HG02610 (cell line): ENCODE data around the gene ZNF808.
"Not testable (repeated sequence)": the region's sequence is repeated elsewhere in the genome, so short reads cannot be mapped to it uniquely, and the experiment has no call there.

ENCODE experiments used
- ATAC-seq: cut with Tn5 transposase; IDR thresholded peaks from one replicate; pipeline ENCODE4 v1.9.1; 2021; ENCODE audit warnings: mild to moderate bottlenecking, moderate library complexity; ENCODE audit not compliant: unreplicated experiment

Gene ZNF808

DNA sequence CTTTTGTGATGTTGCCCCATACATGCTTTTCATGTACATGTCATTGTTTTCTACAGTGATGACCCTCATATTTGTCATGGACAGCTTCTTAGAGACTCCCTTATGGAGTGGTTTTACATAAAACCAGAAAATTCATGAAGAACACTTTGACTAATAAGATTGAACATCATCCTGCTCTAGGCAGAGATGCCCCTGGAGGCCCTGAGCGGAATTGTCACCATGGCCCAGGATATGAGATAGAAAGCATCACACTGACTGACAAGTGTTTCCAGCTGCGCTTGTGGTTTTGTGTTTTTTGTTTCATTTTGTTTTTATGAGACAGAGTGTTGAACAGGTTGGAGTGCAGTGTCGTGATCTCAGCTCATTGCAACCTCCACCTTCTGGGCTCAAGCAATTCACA, 64.8 kb downstream of the ZNF808 start:
- no peak for ATAC-seq

DNA sequence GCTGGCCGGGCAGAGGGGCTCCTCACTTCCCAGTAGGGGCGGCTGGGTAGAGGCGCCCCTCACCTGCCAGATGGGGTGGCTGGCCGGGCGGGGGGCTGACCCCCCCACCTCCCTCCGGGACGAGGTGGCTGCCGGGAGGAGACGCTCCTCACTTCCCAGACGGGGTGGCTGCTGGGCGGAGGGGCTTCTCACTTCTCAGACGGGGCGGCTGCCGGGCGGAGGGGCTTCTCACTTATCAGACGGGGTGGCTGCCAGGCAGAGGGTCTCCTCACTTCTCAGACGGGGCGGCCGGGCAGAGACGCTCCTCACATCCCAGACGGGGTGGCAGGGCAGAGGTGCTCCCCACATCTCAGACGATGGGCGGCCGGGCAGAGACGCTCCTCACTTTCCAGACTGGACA, 66.0 kb downstream of the ZNF808 start:
- ATAC-seq: not testable (repeated sequence)

DNA sequence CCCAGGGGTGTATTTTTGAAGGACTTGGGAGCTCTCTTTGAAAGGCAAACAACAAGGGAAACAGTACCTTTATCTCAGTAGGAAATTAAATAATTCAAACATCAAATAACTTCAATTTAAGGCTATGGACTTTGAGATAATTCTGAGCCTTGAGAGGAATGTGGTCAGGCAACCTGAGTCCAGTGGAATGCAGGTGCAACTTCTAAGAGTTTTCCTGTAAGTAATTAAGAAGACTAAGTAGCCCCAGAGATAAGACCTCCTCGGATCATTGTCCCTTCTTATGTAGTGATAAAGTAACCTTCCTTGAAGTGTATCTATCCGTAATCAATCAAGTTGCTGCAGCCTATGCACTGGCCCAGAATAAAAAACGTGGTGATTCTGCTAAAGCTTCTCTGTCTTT, 71.8 kb downstream of the ZNF808 start:
- no peak for ATAC-seq

DNA sequence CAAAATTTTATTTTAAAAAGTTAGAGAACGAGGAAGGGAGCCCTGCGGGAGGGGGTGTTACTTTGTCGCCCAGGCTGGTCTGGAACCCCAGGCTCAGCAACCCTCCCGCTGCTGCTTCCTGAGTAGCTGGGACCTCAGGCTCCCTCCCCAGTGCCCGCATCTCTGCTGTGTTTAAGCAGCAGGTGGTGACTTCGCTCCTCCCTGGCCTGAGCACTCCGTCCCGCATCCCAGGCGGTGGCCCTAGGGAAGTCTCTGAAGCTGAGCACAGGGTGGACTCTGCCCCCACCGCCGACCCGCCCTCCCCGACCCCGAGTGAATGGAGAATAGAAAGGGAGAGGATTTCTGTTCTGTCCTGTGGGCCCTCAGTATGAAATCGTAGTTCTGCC, 73.2 kb downstream of the ZNF808 start:
- ATAC-seq: peak; percentile 18

DNA sequence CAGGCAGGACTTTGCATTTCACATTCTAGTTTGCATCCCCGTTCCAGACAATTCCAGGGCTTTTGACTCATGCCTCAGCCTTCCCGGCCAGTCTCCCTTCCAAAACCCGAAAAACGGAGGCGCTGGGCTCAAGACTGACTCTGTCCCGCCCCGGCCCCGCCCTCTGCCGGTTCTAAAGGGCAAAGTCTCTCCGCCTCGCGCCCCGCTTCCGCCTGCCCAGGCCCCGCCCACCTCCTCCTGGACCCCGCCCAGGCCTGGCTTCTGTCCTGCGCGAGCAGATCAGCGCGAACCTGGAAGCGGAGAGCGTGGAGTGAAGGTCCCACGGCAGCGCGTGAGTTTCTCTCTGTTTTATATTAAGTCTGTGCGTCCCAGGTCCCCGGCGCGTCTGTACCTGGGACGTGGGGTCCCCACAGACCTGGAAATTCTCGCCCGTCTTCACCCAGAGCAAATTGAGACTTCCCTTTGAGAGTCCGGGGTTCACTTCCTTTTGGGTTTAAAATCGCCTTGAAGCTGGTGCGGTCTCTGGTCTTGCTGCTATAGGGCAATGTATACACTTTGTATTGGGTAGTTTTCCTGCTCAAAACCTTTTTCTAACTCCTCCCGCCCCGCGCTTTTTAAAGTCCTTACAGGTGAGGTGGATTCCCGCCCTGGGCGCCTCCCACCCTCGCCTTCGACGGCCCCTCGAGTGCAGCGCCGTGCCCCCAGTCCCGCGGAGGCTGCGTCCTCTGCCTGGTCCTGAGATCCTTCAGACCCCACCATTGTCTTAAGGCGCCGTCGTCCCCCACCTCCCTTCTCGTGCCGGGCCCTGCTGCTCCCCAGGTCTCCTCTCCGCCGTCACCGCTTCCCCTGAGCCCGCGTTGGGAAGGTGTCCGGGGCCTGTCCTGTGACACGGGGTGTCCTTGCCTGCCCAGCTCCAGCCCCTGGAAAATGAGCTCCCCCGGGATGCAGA, 73.8 kb downstream of the ZNF808 start:
- peak; percentile 95 for ATAC-seq

DNA sequence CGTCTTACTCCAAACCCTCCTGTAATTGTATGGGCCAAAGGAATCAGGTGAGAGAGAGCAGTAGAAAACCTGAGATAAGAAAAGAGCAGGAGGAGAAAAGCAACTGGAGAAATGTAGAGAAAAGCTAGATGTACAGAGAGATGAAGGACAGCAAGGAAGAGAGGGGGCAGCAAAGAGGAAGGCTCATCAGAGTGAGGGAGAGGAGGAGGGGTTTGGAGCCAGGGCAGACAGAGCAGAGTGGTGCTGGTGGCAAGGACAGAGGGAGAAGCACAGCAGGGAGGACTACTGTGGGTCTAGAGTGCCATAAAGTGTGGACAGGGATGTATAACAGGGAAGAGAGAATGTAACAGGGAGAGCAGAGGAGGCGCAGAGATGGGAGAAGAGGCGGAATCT, 74.5 kb downstream of the ZNF808 start:
- ATAC-seq: not testable (repeated sequence)

DNA sequence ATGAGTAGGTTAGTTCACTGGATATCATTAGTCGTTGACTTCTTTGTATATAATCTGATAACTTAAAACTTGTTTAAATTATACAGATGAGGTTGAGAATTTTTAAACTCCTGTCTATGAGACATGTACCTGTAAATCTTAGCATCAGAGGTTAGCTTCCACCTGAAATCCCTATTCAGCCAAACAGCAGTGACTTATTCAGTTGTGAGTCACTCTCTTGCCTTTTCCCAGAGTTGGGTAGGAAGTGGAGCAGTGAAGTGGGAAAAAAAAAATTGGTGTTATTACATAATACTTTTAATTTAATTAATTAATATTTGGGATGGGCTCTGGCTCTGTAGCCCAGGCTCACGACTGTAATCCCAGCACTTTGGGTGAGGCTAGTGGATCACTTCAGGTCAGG, 75.5 kb downstream of the ZNF808 start:
- no peak for ATAC-seq

DNA sequence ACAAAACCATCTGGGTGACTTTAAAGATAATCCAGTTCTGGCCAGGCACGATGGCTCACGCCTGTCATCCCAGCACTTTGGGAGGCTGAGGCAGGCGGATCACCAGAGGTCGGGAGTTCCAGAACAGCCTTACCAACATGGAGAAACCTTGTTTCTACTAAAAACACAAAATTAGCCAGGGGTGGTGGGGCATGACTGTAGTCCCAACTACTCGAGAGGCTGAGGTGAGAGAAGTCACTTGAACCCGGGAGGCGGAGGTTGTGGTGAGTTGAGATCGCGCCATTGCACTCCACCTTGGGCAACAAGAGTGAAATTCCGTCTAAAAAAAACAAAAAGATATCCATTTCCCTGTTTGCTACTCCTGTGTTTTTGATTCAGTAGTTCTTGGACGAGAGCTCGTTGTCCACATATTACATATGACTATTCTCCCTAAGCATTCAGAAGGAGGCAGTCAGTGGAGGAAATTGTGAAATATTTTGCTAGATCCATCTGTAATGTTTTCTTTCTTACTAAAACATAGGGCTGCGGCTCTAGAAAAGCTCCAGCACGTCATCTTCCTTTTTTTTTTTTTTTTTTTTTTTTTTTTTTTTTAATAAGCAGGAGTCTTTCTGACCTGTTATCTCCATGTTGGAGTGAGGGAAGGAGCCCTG, 76.2 kb downstream of the ZNF808 start:
- no peak for ATAC-seq
